ENCODE measurements around the gene ABCD1.

The ABCD1 gene

DNA sequence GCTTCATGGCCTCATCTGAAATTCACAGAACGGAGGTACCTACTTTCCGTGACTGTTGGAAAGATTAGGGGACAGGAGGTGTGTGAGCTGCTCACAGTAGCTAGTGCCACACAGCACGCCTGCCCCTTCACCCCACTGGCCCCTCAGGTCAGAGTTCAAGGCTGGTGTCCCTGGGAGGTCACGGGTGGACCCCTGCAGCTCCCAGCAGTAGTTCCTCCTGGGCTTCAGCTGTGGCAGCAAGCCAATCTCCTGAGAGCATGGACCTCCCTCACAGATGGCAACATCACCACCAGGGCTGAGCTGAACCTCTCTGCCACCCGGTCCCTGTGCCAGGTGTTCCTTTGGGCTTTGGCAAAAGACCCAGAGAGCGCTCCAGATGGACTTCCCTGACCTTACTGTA is 67.7 kb downstream of the ABCD1 start:
- Histone ChIP-seq H2AFZ (ENCODE audit: low read length) (no peak overlapping the region), H3K36me3 (ENCODE audit: insufficient read depth, low read length) (peaks cover 30% of the 10 kb centered on the region), H3K9ac (ENCODE audit: low read length) (peak overlapping the region; percentile 96; the same call in 1 of the 2 replicates), H4K20me1 (ENCODE audit: insufficient read depth, low read length) (no peaks in the 10 kb centered on the region), H3K79me2 (ENCODE audit: insufficient read depth, low read length) (peaks cover 6% of the 10 kb centered on the region; the same call in 1 of the 2 replicates), H3K27me3 (ENCODE audit: insufficient read depth, low read length) (no peaks in the 10 kb centered on the region), H3K4me2 (ENCODE audit: low read length) (peak overlapping the region; percentile 94; the same call in 1 of the 2 replicates), H3K4me1 (ENCODE audit: insufficient read depth, low read length, severe bottlenecking) (peaks cover 25% of the 10 kb centered on the region), H3F3A (ENCODE audit: insufficient read depth, low read length) (no peaks in the 10 kb centered on the region), H3K4me3 (ENCODE audit: low read depth, low read length, poor library complexity, severe bottlenecking) (peak overlapping the region; percentile 77), H3K9me2 (ENCODE audit: low read depth, low read length) (no peaks in the 10 kb centered on the region), H3K9me3 (ENCODE audit: low read length) (no peaks in the 10 kb centered on the region), H3K27ac (ENCODE audit: low read depth, low read length, poor library complexity, severe bottlenecking) (no peak overlapping the region)
- TF ChIP-seq, protein P1, sequence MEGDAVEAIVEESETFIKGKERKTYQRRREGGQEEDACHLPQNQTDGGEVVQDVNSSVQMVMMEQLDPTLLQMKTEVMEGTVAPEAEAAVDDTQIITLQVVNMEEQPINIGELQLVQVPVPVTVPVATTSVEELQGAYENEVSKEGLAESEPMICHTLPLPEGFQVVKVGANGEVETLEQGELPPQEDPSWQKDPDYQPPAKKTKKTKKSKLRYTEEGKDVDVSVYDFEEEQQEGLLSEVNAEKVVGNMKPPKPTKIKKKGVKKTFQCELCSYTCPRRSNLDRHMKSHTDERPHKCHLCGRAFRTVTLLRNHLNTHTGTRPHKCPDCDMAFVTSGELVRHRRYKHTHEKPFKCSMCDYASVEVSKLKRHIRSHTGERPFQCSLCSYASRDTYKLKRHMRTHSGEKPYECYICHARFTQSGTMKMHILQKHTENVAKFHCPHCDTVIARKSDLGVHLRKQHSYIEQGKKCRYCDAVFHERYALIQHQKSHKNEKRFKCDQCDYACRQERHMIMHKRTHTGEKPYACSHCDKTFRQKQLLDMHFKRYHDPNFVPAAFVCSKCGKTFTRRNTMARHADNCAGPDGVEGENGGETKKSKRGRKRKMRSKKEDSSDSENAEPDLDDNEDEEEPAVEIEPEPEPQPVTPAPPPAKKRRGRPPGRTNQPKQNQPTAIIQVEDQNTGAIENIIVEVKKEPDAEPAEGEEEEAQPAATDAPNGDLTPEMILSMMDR (IDR thresholded peaks at IDR 0.05; ENCODE audit: low read length) = no peak
- no peak for TF ChIP-seq EZH2 (IDR thresholded peaks at IDR 0.05; ENCODE audit: borderline replicate concordance, low read length)

DNA sequence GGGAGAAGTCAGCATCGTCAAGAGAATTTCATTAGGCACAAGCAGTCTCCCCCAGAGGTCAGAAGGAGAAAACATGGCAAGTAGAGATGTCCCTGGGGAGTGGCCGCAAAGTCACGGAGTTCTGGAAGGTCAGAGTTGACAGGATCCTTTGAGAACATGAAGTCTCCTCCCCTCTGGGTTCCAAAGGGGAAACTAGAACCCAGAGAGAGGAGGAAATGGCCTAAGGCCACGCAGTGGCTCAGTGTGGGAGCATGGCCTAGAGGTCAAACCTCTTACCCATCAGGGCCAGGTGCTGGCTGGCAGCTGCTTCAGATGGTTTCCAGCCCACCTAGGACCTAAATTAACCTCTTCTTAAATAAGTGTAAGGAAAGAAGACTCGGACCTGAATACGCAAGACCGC is 68.6 kb downstream of the ABCD1 start:
- Histone ChIP-seq H2AFZ (ENCODE audit: low read length) (no peak overlapping the region), H3K79me2 (ENCODE audit: insufficient read depth, low read length) (peaks cover 6% of the 10 kb centered on the region; the same call in 1 of the 2 replicates)

More for the DNA sequence above, 68.6 kb downstream of the ABCD1 start:
- Histone ChIP-seq H3K27ac (ENCODE audit: low read depth, low read length, poor library complexity, severe bottlenecking) (peak overlapping the region; percentile 77), H3K9ac (ENCODE audit: low read length) (peak overlapping the region; percentile 96), H3K4me3 (ENCODE audit: low read depth, low read length, poor library complexity, severe bottlenecking) (peak overlapping the region; percentile 77), H3K36me3 (ENCODE audit: insufficient read depth, low read length) (peaks cover 39% of the 10 kb centered on the region), H4K20me1 (ENCODE audit: insufficient read depth, low read length) (no peaks in the 10 kb centered on the region), H3K9me2 (ENCODE audit: low read depth, low read length) (no peaks in the 10 kb centered on the region), H3K4me2 (ENCODE audit: low read length) (peak overlapping the region; percentile 94), H3K4me1 (ENCODE audit: insufficient read depth, low read length, severe bottlenecking) (peaks cover 25% of the 10 kb centered on the region), H3F3A (ENCODE audit: insufficient read depth, low read length) (no peaks in the 10 kb centered on the region), H3K27me3 (ENCODE audit: insufficient read depth, low read length) (no peaks in the 10 kb centered on the region), H3K9me3 (ENCODE audit: low read length) (no peaks in the 10 kb centered on the region)
- no peak for TF ChIP-seq EZH2 (IDR thresholded peaks at IDR 0.05; ENCODE audit: borderline replicate concordance, low read length)
- TF ChIP-seq, protein P1 (IDR thresholded peaks at IDR 0.05; ENCODE audit: low read length) = no peak

Data from OCI-LY1 (cell line).